CD4-positive, CD25-positive, alpha-beta regulatory T cell (primary cell): ENCODE measurements around the gene ACAD8. TPM values are rescaled to one million over a fixed set of nuclear protein-coding genes. Genes with fewer than 3 reads are reported as not detected.
"Not testable (repeated sequence)": the region's sequence is repeated elsewhere in the genome, so short reads cannot be mapped to it uniquely, and the experiment has no call there.

Experiments
- ATAC-seq, 2 donors: fragments of 150-1000 bp; cut with Tn5 transposase; one replicate each; pipeline ENCODE4 v1.10.0; 2021; ENCODE audit warnings: low read depth in 2 of 2, moderate number of reproducible peaks in 2 of 2, moderate library complexity in 1 of 2
- DNase-seq, 3 donors: peaks; one replicate each; pipeline versions ENCODE4 v3.0.0 to v3.0.0-alpha.2; 2012 to 2022; ENCODE audit warnings: mixed read lengths in 1 of 3
- H3K27ac ChIP-seq: one replicate; pipeline ENCODE4 v1.7.0; 2013; ENCODE audit warnings: mild to moderate bottlenecking, low read length; ENCODE audit not compliant: insufficient read depth, poor library complexity, severe bottlenecking
- H3K27me3 ChIP-seq: one replicate; pipeline ENCODE4 v1.7.0; 2013; ENCODE audit warnings: low read length; ENCODE audit not compliant: control insufficient read depth, insufficient read depth
- H3K36me3 ChIP-seq: one replicate; pipeline ENCODE4 v1.7.0; 2013; ENCODE audit warnings: mild to moderate bottlenecking, low read length, moderate library complexity; ENCODE audit not compliant: control insufficient read depth, insufficient read depth
- H3K4me1 ChIP-seq: 2 replicates; pipeline ENCODE4 v1.7.0; 2013; ENCODE audit warnings: mild to moderate bottlenecking, low read length; ENCODE audit not compliant: insufficient read depth, control insufficient read depth, poor library complexity, severe bottlenecking
- H3K4me3 ChIP-seq: one replicate; pipeline ENCODE4 v1.7.0; 2013; ENCODE audit warnings: low read depth, mild to moderate bottlenecking, low read length, moderate library complexity
- H3K9me3 ChIP-seq, 2 experiments: 1 replicate in 1 of 2; 2 replicates in 1 of 2; pipeline ENCODE4 v1.7.0; 2013; ENCODE audit warnings: low read length in 2 of 2, mild to moderate bottlenecking in 1 of 2, moderate library complexity in 1 of 2; ENCODE audit not compliant: control insufficient read depth in 2 of 2
- H3K27ac Mint-ChIP-seq, 3 donors: one replicate each; pipeline ENCODE4 v1.8.0; 2020 to 2022; ENCODE audit warnings: mild to moderate bottlenecking in 3 of 3, mixed read lengths in 3 of 3, moderate library complexity in 2 of 3
- H3K27me3 Mint-ChIP-seq: one replicate; pipeline ENCODE4 v1.8.0; 2022; ENCODE audit warnings: mild to moderate bottlenecking, mixed read lengths
- H3K36me3 Mint-ChIP-seq: one replicate; pipeline ENCODE4 v1.8.0; 2020; ENCODE audit warnings: mixed read lengths
- H3K4me1 Mint-ChIP-seq, 4 donors: one replicate each; pipeline ENCODE4 v1.8.0; 2020 to 2022; ENCODE audit warnings: mixed read lengths in 4 of 4, mild to moderate bottlenecking in 1 of 4
- H3K4me3 Mint-ChIP-seq, 4 donors: one replicate each; pipeline ENCODE4 v1.8.0; 2020 to 2022; ENCODE audit warnings: mild to moderate bottlenecking in 4 of 4, mixed read lengths in 4 of 4, moderate library complexity in 3 of 4
- H3K9me3 Mint-ChIP-seq, 7 donors: one replicate each; pipeline ENCODE4 v1.8.0; 2020 to 2022; ENCODE audit warnings: mixed read lengths in 7 of 7, mild to moderate bottlenecking in 3 of 7, moderate library complexity in 2 of 7
- polyA plus RNA-seq, 4 donors: library from polyadenylated mRNA; unstranded; fragments of 300-500 nt; fragmentation: Illumina TruSeq; gene quantifications; one replicate each; pipeline ENCODE4 v1.2.3, GENCODE V29; 2021
- total RNA-seq: library from RNA; stranded (reverse); gene quantifications from one replicate; pipeline ENCODE4 v1.2.3, GENCODE V29; 2022

Gene ACAD8
- total and polyA plus RNA-seq, 5 donors from 2014 or later: 18.6 to 28.7 (median 20.0) TPM

DNA sequence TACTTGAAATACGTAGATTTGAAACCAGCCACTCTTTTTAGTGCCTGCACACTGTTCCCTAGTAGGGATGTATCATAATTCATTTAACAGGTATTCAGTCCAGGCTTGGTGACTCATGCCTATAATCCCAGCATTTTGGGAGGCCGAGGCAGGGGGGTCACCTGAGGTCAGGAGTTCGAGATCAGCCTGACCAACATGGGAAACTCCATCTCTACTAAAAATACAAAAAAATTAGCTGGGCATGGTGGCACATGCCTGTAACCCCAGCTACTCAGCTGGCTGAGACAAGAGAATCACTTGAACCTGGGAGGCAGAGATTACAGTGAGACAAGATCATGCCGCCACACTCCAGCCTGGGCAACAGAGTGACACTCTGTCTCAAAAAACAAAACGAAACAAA lies 31.0 kb downstream of the ACAD8 start:
- H3K9me3 ChIP-seq, H3K27me3 ChIP-seq, H3K4me3 Mint-ChIP-seq, H3K27ac ChIP-seq, H3K4me1 Mint-ChIP-seq, H3K36me3 ChIP-seq, H3K9me3 Mint-ChIP-seq, DNase-seq, H3K27ac Mint-ChIP-seq, ATAC-seq, H3K36me3 Mint-ChIP-seq, H3K4me1 ChIP-seq, H3K27me3 Mint-ChIP-seq, H3K4me3 ChIP-seq: not testable (repeated sequence)

GRCh38 chr11:134287561-134287960 lies 34.2 kb downstream of the ACAD8 start:
- no peak overlapping the region for H3K4me3 Mint-ChIP-seq
- Histone ChIP-seq H3K27ac (no peak overlapping the region), H3K9me3 (no peaks in the 10 kb centered on the region), H3K36me3 (no peaks in the 10 kb centered on the region), H3K4me3 (no peak overlapping the region), H3K4me1 (no peaks in the 10 kb centered on the region), H3K27me3 (no peaks in the 10 kb centered on the region)
- DNase-seq (no peak), ATAC-seq (no peak)
- no peaks in the 10 kb centered on the region for H3K36me3 Mint-ChIP-seq
- peaks cover 9% of the 10 kb centered on the region for H3K27me3 Mint-ChIP-seq
- no peaks in the 10 kb centered on the region for H3K4me1 Mint-ChIP-seq
- no peak overlapping the region for H3K27ac Mint-ChIP-seq
- no peaks in the 10 kb centered on the region for H3K9me3 Mint-ChIP-seq

- Histone ChIP-seq H3K27ac (no peak overlapping the region), H3K4me1 (no peaks in the 10 kb centered on the region), H3K9me3 (no peaks in the 10 kb centered on the region), H3K36me3 (no peaks in the 10 kb centered on the region), H3K4me3 (no peak overlapping the region), H3K27me3 (no peaks in the 10 kb centered on the region)
- no peak for ATAC-seq
- Mint-ChIP-seq H3K27me3 (peaks cover 9% of the 10 kb centered on the region), H3K4me1 (no peaks in the 10 kb centered on the region), H3K9me3 (no peaks in the 10 kb centered on the region), H3K36me3 (no peaks in the 10 kb centered on the region), H3K27ac (no peak overlapping the region), H3K4me3 (no peak overlapping the region)
- no peak for DNase-seq
These were observed 35.1 kb downstream of the ACAD8 start for GRCh38 chr11:134288486-134288885.

- Mint-ChIP-seq H3K9me3 (no peaks in the 10 kb centered on the region), H3K27me3 (peaks cover 9% of the 10 kb centered on the region), H3K36me3 (no peaks in the 10 kb centered on the region), H3K27ac (no peak overlapping the region), H3K4me1 (no peaks in the 10 kb centered on the region), H3K4me3 (no peak overlapping the region)
- DNase-seq (no peak), ATAC-seq (no peak)
- no peak overlapping the region for H3K4me3 ChIP-seq
- no peaks in the 10 kb centered on the region for H3K4me1 ChIP-seq
- no peaks in the 10 kb centered on the region for H3K27me3 ChIP-seq
- no peaks in the 10 kb centered on the region for H3K36me3 ChIP-seq
- no peak overlapping the region for H3K27ac ChIP-seq
- H3K9me3 ChIP-seq: no peaks in the 10 kb centered on the region
These were observed 35.8 kb downstream of the ACAD8 start for GRCh38 chr11:134289167-134289566.

DNA sequence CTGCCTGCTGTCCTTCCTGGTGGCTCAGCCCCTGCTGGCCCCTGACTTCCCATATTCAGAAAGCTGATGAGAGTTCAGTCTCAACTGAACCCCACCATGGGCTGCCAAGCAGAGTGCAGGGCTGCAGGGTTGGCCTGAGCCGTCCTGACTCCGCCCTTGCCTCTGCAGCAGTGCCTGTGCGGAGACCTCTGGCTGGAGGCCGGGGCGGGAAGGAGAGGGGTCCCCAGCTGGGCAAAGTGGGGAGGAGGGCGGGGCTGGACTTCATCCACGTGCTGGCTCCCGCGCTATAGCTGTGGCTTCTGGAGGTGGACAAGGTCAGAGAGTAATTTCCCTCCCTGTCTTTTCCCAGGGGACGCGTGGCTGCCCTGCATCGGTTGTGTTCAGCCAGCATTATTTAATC lies 36.4 kb downstream of the ACAD8 start:
- DNase-seq: no peak
- H3K4me1 ChIP-seq: no peaks in the 10 kb centered on the region
- H3K4me3 Mint-ChIP-seq: no peak overlapping the region

DNA sequence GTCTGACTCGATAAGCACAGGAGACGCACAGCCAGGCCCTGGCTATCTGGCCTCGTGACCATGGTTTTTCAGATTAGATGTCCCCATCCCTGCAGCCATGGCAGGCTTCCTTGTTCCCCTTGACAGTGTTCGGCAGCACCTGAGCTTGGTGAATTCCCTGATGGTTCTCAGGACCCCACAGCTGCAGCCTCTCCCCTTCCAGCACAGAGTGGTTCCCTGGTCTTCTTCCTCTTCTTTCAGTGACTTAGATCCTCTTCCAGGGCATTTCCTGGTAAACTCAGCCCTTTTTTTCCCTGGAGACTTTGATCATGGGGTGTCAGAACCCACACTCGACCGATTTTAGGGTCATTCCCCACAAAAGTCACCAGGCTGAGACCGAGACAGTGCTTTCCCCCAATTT lies 37.3 kb downstream of the ACAD8 start:
- Mint-ChIP-seq H3K4me1 (no peaks in the 10 kb centered on the region), H3K27ac (peak overlapping the region in 2 of 3 donors; percentile 27 to 37), H3K4me3 (no peak overlapping the region), H3K27me3 (peaks cover 9% of the 10 kb centered on the region), H3K9me3 (no peaks in the 10 kb centered on the region), H3K36me3 (no peaks in the 10 kb centered on the region)
- no peak overlapping the region for H3K27ac ChIP-seq
- ATAC-seq (no peak), DNase-seq (no peak)
- H3K36me3 ChIP-seq: no peaks in the 10 kb centered on the region
- no peaks in the 10 kb centered on the region for H3K4me1 ChIP-seq
- no peaks in the 10 kb centered on the region for H3K27me3 ChIP-seq
- H3K9me3 ChIP-seq: no peaks in the 10 kb centered on the region
- no peak overlapping the region for H3K4me3 ChIP-seq

More for the DNA sequence above, 36.4 kb downstream of the ACAD8 start:
- no peaks in the 10 kb centered on the region for H3K27me3 ChIP-seq
- ATAC-seq: no peak
- Mint-ChIP-seq H3K27ac (no peak overlapping the region), H3K4me1 (no peaks in the 10 kb centered on the region), H3K36me3 (no peaks in the 10 kb centered on the region), H3K9me3 (no peaks in the 10 kb centered on the region), H3K27me3 (peaks cover 9% of the 10 kb centered on the region)
- H3K36me3 ChIP-seq: no peaks in the 10 kb centered on the region
- no peak overlapping the region for H3K4me3 ChIP-seq
- H3K27ac ChIP-seq: no peak overlapping the region
- no peaks in the 10 kb centered on the region for H3K9me3 ChIP-seq

DNA sequence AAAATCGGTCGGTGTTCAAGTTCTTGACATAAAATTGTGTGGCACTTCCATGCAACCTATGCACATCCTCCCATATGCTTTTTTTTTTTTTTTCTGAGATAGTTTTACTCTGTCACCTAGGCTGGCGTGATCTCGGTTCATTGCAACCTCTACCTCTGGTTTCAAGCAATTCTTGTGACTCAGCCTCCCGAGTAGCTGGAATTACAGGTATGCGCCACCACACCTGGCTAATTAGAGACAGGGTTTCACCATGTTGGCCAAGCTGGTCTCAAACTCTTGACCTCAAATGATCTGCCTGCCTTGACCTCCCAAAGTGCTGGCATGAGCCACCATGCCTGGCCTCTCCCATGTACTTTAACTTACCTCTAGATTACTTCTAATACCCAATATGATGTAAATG lies 37.8 kb downstream of the ACAD8 start:
- H3K27me3 Mint-ChIP-seq: peaks cover 9% of the 10 kb centered on the region
- no peaks in the 10 kb centered on the region for H3K36me3 Mint-ChIP-seq
- H3K4me3 ChIP-seq: no peak overlapping the region
- H3K9me3 ChIP-seq: no peaks in the 10 kb centered on the region
- no peaks in the 10 kb centered on the region for H3K4me1 ChIP-seq
- DNase-seq (no peak), ATAC-seq (no peak)
- no peak overlapping the region for H3K27ac ChIP-seq
- H3K27ac Mint-ChIP-seq: peak overlapping the region in 1 of 3 donors; percentile 27
- H3K4me1 Mint-ChIP-seq: no peaks in the 10 kb centered on the region
- H3K4me3 Mint-ChIP-seq: no peak overlapping the region
- H3K36me3 ChIP-seq: no peaks in the 10 kb centered on the region
- H3K9me3 Mint-ChIP-seq: no peaks in the 10 kb centered on the region
- H3K27me3 ChIP-seq: no peaks in the 10 kb centered on the region

DNA sequence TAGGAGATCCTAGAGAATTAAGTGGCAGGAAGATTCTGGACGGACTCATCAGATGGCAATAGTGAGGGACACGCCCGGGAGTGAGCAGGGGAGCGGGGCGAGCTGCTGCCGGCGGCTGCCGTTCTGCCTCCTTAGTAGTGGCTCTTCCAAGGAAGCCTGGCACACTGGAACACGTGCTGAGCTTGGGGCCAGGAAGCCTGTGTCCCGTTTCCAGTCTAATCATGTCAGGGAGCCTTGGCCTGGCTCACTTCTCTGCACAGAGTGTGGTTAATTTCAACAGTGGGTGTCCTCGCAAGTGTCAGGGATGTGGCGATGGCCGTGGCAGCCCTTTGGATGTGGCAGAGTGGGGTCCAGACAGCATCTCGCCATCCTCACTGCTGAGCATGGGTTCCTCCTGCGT lies 39.3 kb downstream of the ACAD8 start:
- Mint-ChIP-seq H3K27me3 (peaks cover 5% of the 10 kb centered on the region), H3K36me3 (no peaks in the 10 kb centered on the region), H3K4me1 (no peaks in the 10 kb centered on the region), H3K9me3 (no peaks in the 10 kb centered on the region), H3K4me3 (no peak overlapping the region), H3K27ac (no peak overlapping the region)
- Histone ChIP-seq H3K9me3 (no peaks in the 10 kb centered on the region), H3K36me3 (no peaks in the 10 kb centered on the region), H3K4me3 (no peak overlapping the region), H3K4me1 (no peaks in the 10 kb centered on the region), H3K27me3 (no peaks in the 10 kb centered on the region), H3K27ac (no peak overlapping the region)
- no peak for DNase-seq
- no peak for ATAC-seq
